HG02763 (cell line): ENCODE measurements around the gene PKP3.
"Not testable (repeated sequence)": the region's sequence is repeated elsewhere in the genome, so short reads cannot be mapped to it uniquely, and the experiment has no call there.

ENCODE experiments used
- ATAC-seq: cut with Tn5 transposase; IDR thresholded peaks from one replicate; pipeline ENCODE4 v1.9.1; 2021; ENCODE audit warnings: mild to moderate bottlenecking, moderate library complexity; ENCODE audit not compliant: unreplicated experiment

PKP3 gene

GRCh38 chr11:394034-394857 lies at the start of gene PKP3:
TSS of gene PKP3 (plus strand) at chr11:394209. CDS start at chr11:394293, 84 bp downstream.
- ATAC-seq: no peak

GRCh38 chr11:344836-345578 lies 49.0 kb upstream of the PKP3 start:
- no peak for ATAC-seq

- ATAC-seq: no peak
These were observed 47.5 kb upstream of the PKP3 start for GRCh38 chr11:346529-346928.

GRCh38 chr11:349270-349954 lies 44.6 kb upstream of the PKP3 start:
- ATAC-seq: not testable (repeated sequence)

GRCh38 chr11:350033-350722 lies 43.8 kb upstream of the PKP3 start:
- peak; percentile 17 for ATAC-seq

GRCh38 chr11:350723-351255 lies 43.2 kb upstream of the PKP3 start:
- peak; percentile 52 for ATAC-seq

- no peak for ATAC-seq
These were observed 42.6 kb upstream of the PKP3 start for GRCh38 chr11:351411-351810.

- no peak for ATAC-seq
These were observed 41.5 kb upstream of the PKP3 start for GRCh38 chr11:352456-353031.

- ATAC-seq: no peak
These were observed 40.7 kb upstream of the PKP3 start for GRCh38 chr11:353179-353873.

GRCh38 chr11:355581-356458 lies 38.2 kb upstream of the PKP3 start:
- ATAC-seq: peak; percentile 54

- ATAC-seq: no peak
These were observed 37.4 kb upstream of the PKP3 start for GRCh38 chr11:356610-357009.

GRCh38 chr11:357582-357981 lies 36.4 kb upstream of the PKP3 start:
- no peak for ATAC-seq

- ATAC-seq: no peak
These were observed 35.7 kb upstream of the PKP3 start for GRCh38 chr11:358129-358800.

- no peak for ATAC-seq
These were observed 34.8 kb upstream of the PKP3 start for GRCh38 chr11:359181-359714.

- no peak for ATAC-seq
These were observed 33.4 kb upstream of the PKP3 start for GRCh38 chr11:360326-361280.

GRCh38 chr11:362642-363442 lies 31.2 kb upstream of the PKP3 start:
- ATAC-seq: no peak
